GM23338 (cell line): Measurements from ENCODE around the gene RAPGEF4. TPM values are rescaled to one million over a fixed set of nuclear protein-coding genes. Genes with fewer than 3 reads are reported as not detected.

ENCODE experiments used
- ATAC-seq: fragments of 200-7000 bp; cut with Tn5 transposase; 3 replicates; pipeline ENCODE4 v1.9.1; 2020
- DNase-seq: peaks from one replicate; pipeline ENCODE4 v3.0.0-alpha.2; 2015; ENCODE audit warnings: low spot score
- H2AFZ ChIP-seq: fragments of 200-600 bp; sonication (generic); 2 replicates; pipeline ENCODE4 v1.8.0; 2016; ENCODE audit warnings: antibody characterized with exemption, mild to moderate bottlenecking, moderate library complexity
- H3F3A ChIP-seq: fragments of 200-600 bp; sonication (generic); replicated peaks from 2 replicates; pipeline ENCODE4 v1.8.0; 2017; ENCODE audit warnings: antibody characterized with exemption, mixed run types, low read depth
- H3K27ac ChIP-seq: fragments of 200-600 bp; sonication (generic); 2 replicates; pipeline ENCODE4 v1.6.1; 2016; ENCODE audit warnings: low read depth
- H3K27me3 ChIP-seq: fragments of 200-600 bp; sonication (generic); 2 replicates; pipeline ENCODE4 v1.8.0; 2016; ENCODE audit warnings: mild to moderate bottlenecking, mixed run types, moderate library complexity; ENCODE audit not compliant: insufficient read depth
- H3K36me3 ChIP-seq: fragments of 200-600 bp; sonication (generic); 2 replicates; pipeline ENCODE4 v1.8.0; 2016; ENCODE audit warnings: mild to moderate bottlenecking; ENCODE audit not compliant: insufficient read depth
- H3K4me1 ChIP-seq: fragments of 200-600 bp; sonication (generic); 2 replicates; pipeline ENCODE4 v1.8.0; 2016; ENCODE audit warnings: mild to moderate bottlenecking, moderate library complexity; ENCODE audit not compliant: insufficient read depth
- H3K4me2 ChIP-seq: fragments of 200-600 bp; sonication (generic); 2 replicates; pipeline ENCODE4 v1.7.1; 2017; ENCODE audit warnings: mixed run types
- H3K4me3 ChIP-seq: fragments of 200-600 bp; sonication (generic); 2 replicates; pipeline ENCODE4 v1.6.1; 2016; ENCODE audit warnings: mixed run types
- H3K79me2 ChIP-seq: fragments of 200-600 bp; sonication (generic); replicated peaks from 2 replicates; pipeline ENCODE4 v1.8.0; 2017; ENCODE audit warnings: mild to moderate bottlenecking; ENCODE audit not compliant: insufficient read depth
- H3K9me2 ChIP-seq: fragments of 200-600 bp; sonication (generic); 2 replicates; pipeline ENCODE4 v1.8.0; 2017; ENCODE audit not compliant: insufficient read depth
- H4K20me1 ChIP-seq: fragments of 200-600 bp; sonication (generic); replicated peaks from 2 replicates; pipeline ENCODE4 v1.8.0; 2017; ENCODE audit warnings: mild to moderate bottlenecking; ENCODE audit not compliant: insufficient read depth
- H3K27ac Mint-ChIP-seq: 2 replicates; pipeline ENCODE4 v1.8.0; 2020; ENCODE audit warnings: inconsistent platforms, mild to moderate bottlenecking, moderate library complexity, mixed read lengths
- H3K27me3 Mint-ChIP-seq: 3 replicates; pipeline ENCODE4 v1.8.0; 2022; ENCODE audit warnings: low read depth, mild to moderate bottlenecking, moderate library complexity, mixed read lengths, inconsistent platforms; ENCODE audit not compliant: insufficient read depth, poor library complexity
- H3K36me3 Mint-ChIP-seq: 3 replicates; pipeline ENCODE4 v1.8.0; 2021; ENCODE audit warnings: low read depth, mild to moderate bottlenecking, inconsistent platforms, moderate library complexity, mixed read lengths
- H3K4me1 Mint-ChIP-seq: 3 replicates; pipeline ENCODE4 v1.8.0; 2020; ENCODE audit warnings: mild to moderate bottlenecking, inconsistent platforms, mixed read lengths
- H3K4me3 Mint-ChIP-seq: 3 replicates; pipeline ENCODE4 v1.8.0; 2021; ENCODE audit warnings: moderate library complexity, mild to moderate bottlenecking, inconsistent platforms, mixed read lengths
- H3K9me3 Mint-ChIP-seq: 3 replicates; pipeline ENCODE4 v1.8.0; 2020; ENCODE audit warnings: moderate library complexity, mild to moderate bottlenecking, inconsistent platforms, mixed read lengths
- EZH2phosphoT487 ChIP-seq: fragments of 200-600 bp; sonication (generic); IDR thresholded peaks from one replicate; pipeline ENCODE4 v1.8.1; 2018; ENCODE audit warnings: antibody characterized with exemption; ENCODE audit not compliant: unreplicated experiment
- JUNB ChIP-seq: IDR thresholded peaks from one replicate; pipeline ENCODE4 v1.6.1; 2016; ENCODE audit warnings: antibody characterized with exemption; ENCODE audit not compliant: unreplicated experiment
- NANOG ChIP-seq: IDR thresholded peaks from 2 replicates; pipeline ENCODE4 v1.6.1; 2016; ENCODE audit warnings: antibody characterized with exemption, borderline replicate concordance
- REST ChIP-seq: IDR thresholded peaks from one replicate; pipeline ENCODE4 v1.6.1; 2018; ENCODE audit warnings: antibody characterized with exemption; ENCODE audit not compliant: unreplicated experiment
- STAT1 ChIP-seq: IDR thresholded peaks from one replicate; pipeline ENCODE4 v1.6.1; 2016; ENCODE audit warnings: antibody characterized with exemption; ENCODE audit not compliant: unreplicated experiment
- ZNF462 ChIP-seq: fragments of 250-450 bp; sonication (Bioruptor Pico); IDR thresholded peaks from 2 replicates; pipeline ENCODE4 v1.5.0; 2020; ENCODE audit warnings: mild to moderate bottlenecking, moderate library complexity
- polyA plus RNA-seq: library from polyadenylated mRNA; unstranded; fragments of >200 nt; fragmentation: Nextera tagmentation; extraction: Ambion mirVana; gene quantifications from 2 replicates; pipeline ENCODE4 v1.2.1, GENCODE V29; 2016
- total RNA-seq: library from RNA; depleted of rRNA; stranded (reverse); fragments of >200 nt; shearing (Covaris generic); gene quantifications from 2 replicates; pipeline ENCODE4 v1.2.3, GENCODE V29; 2014

Gene RAPGEF4
- total and polyA plus RNA-seq, 2 experiments from 2014 or later: 1.7 to 4.7 TPM

GRCh38 chr2:172772633-172773032 lies 37.0 kb downstream of the RAPGEF4 start (continued):
- TF ChIP-seq ZNF462 (CRISPR knock-in tag) (no peak), STAT1 (no peak), JUNB (no peak)

DNA sequence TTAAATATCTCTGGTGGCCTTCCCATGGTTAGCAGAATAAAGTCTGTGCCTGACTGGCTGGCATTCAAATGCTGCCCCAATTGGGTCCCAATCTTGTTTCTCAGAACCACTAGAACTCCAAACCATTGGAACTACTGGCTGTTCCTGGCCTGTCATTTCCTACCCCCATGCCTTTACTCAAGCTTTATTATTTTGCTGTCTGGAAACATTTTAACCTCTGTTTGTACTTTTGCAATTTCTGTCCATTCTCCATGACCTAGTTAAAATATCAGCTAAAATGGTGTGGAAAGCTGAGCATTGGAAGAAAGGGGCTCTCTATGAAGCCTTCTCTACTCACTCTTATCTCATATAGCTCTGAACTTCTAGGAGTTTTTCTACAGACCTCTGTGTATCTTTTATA lies 38.7 kb downstream of the RAPGEF4 start:
- ATAC-seq: no peak
- no peak overlapping the region for H3K27ac Mint-ChIP-seq
- H3K79me2 ChIP-seq: no peaks in the 10 kb centered on the region
- no peaks in the 10 kb centered on the region for H3K9me3 Mint-ChIP-seq
- H4K20me1 ChIP-seq: no peaks in the 10 kb centered on the region
- H3F3A ChIP-seq: no peaks in the 10 kb centered on the region
- H3K36me3 ChIP-seq: no peaks in the 10 kb centered on the region
- TF ChIP-seq REST: no peak
- TF ChIP-seq STAT1: no peak
- TF ChIP-seq JUNB: no peak
- no peak for TF ChIP-seq ZNF462 (CRISPR knock-in tag)
- TF ChIP-seq NANOG: no peak
- no peak for TF ChIP-seq EZH2phosphoT487
- H3K4me1 Mint-ChIP-seq: no peaks in the 10 kb centered on the region
- 0 out of 2 replicates have a peak, but pooled peaks cover 4% of the 10 kb centered on the region for H3K4me1 ChIP-seq
- no peak overlapping the region for H3K4me2 ChIP-seq
- H3K9me2 ChIP-seq: 0 out of 2 replicates have a peak, but pooled peaks cover 2% of the 10 kb centered on the region
- no peaks in the 10 kb centered on the region for H3K27me3 ChIP-seq
- H3K36me3 Mint-ChIP-seq: no peaks in the 10 kb centered on the region
- no peak for DNase-seq
- H2AFZ ChIP-seq: no peak overlapping the region
- no peak overlapping the region for H3K4me3 ChIP-seq
- H3K4me3 Mint-ChIP-seq: no peak overlapping the region
- peaks cover 2% of the 10 kb centered on the region for H3K27me3 Mint-ChIP-seq
- no peak overlapping the region for H3K27ac ChIP-seq
